HepG2 (cell line): ENCODE data around the gene WSCD1. TPM values are rescaled to one million over a fixed set of nuclear protein-coding genes. Genes with fewer than 3 reads are reported as not detected.

Source experiments
- ATAC-seq: fragments of 200-7000 bp; cut with Tn5 transposase; 3 replicates; pipeline ENCODE4 v1.9.1; 2020; ENCODE audit warnings: mild to moderate bottlenecking, moderate library complexity
- BruUV-seq: library from RNA; stranded (reverse); fragments of 400-500 nt; replicated peaks from 2 replicates; lab custom pipeline; 2021; lab: Mats Ljungman, UMichigan
- CTCF ChIA-PET: fragments of 300-600 bp; formaldehyde crosslinking; extraction: SDS; loops from one replicate; lab custom pipeline; 2021; ENCODE audit warnings: low total read pairs, inconsistent platforms, low intra/inter-chr PET ratio; lab: Yijun Ruan, JAX
- POLR2A ChIA-PET: fragments of 350-600 bp; sonication (Branson Sonifier 250); formaldehyde crosslinking; loops from one replicate; lab custom pipeline; 2020; ENCODE audit warnings: antibody characterized with exemption, inconsistent platforms; lab: Yijun Ruan, JAX
- DNase-seq: peaks from one replicate; pipeline ENCODE4 v3.0.0-alpha.2; 2015; ENCODE audit warnings: low spot score
- FAIRE-seq: peaks from 3 replicates; lab custom pipeline; 2011; peaks lifted over from hg19 to GRCh38; lab: Jason Lieb, UNC
- H2AFZ ChIP-seq: one replicate; pipeline ENCODE4 v1.6.1; 2011; ENCODE audit warnings: low read length, inconsistent platforms
- H3K27ac ChIP-seq: fragments of 300-600 bp; 3 replicates; pipeline ENCODE4 v1.8.0; 2011; ENCODE audit warnings: mixed run types, mild to moderate bottlenecking, mixed read lengths, low read length, inconsistent platforms; ENCODE audit not compliant: insufficient read depth; ENCODE audit errors: extremely low read length
- H3K27me3 ChIP-seq, 2 experiments: fragments of 200-600 bp in 1 of 2; 2 replicates in 1 of 2; 3 replicates in 1 of 2; pipeline versions ENCODE4 v1.6.0 to v1.8.0; 2011; ENCODE audit warnings: low read length in 2 of 2, mild to moderate bottlenecking in 2 of 2, moderate library complexity in 2 of 2, inconsistent platforms in 1 of 2; ENCODE audit not compliant: insufficient read depth in 2 of 2, control insufficient read depth in 1 of 2
- H3K36me3 ChIP-seq, 2 experiments: fragments of 200-600 bp in 1 of 2; replicated peaks in 1 of 2; 2 replicates in 1 of 2; 3 replicates in 1 of 2; pipeline versions ENCODE4 v1.5.1 to v1.8.0; 2011; ENCODE audit warnings: low read length in 2 of 2, inconsistent platforms in 1 of 2; ENCODE audit not compliant: insufficient read depth in 2 of 2, control insufficient read depth in 1 of 2
- H3K4me1 ChIP-seq: 2 replicates; pipeline ENCODE4 v1.5.1; 2012; ENCODE audit warnings: low read length, inconsistent platforms; ENCODE audit not compliant: insufficient read depth
- H3K4me2 ChIP-seq: 2 replicates; pipeline ENCODE4 v1.6.0; 2011; ENCODE audit warnings: low read depth, low read length, inconsistent platforms
- H3K4me3 ChIP-seq, 3 experiments: fragments of 200-600 bp in 1 of 3; sonication (generic), shearing (Covaris generic) in 1 of 3; replicated peaks in 1 of 3; 2 replicates each; pipeline ENCODE4 v1.5.1; 2011 to 2016; ENCODE audit warnings: low read length in 3 of 3, inconsistent platforms in 2 of 3, low read depth in 2 of 3, mild to moderate bottlenecking in 2 of 3, control low read depth in 1 of 3, mixed read lengths in 1 of 3; ENCODE audit not compliant: insufficient read depth in 1 of 3
- H3K79me2 ChIP-seq: one replicate; pipeline ENCODE4 v1.6.1; 2011; ENCODE audit warnings: low read length, inconsistent platforms; ENCODE audit not compliant: insufficient read depth
- H3K9ac ChIP-seq: 2 replicates; pipeline ENCODE4 v1.6.0; 2011; ENCODE audit warnings: mild to moderate bottlenecking, low read depth, low read length, inconsistent platforms; ENCODE audit not compliant: insufficient read depth
- H3K9me3 ChIP-seq: 2 replicates; pipeline ENCODE4 v1.5.1; 2012; ENCODE audit warnings: mild to moderate bottlenecking, low read length
- H4K20me1 ChIP-seq: 2 replicates; pipeline ENCODE4 v1.6.0; 2011; ENCODE audit warnings: inconsistent platforms, mild to moderate bottlenecking, low read length, moderate library complexity; ENCODE audit not compliant: insufficient read depth
- FOXC1 ChIP-seq: sonication (generic); formaldehyde crosslinking; IDR thresholded peaks from 2 replicates; pipeline ENCODE4 v1.8.0; 2022; ENCODE audit warnings: mild to moderate bottlenecking, missing genetic modification reagents, borderline replicate concordance
- HMG20A ChIP-seq: IDR thresholded peaks from 2 replicates; pipeline ENCODE4 v1.6.1; 2016; ENCODE audit warnings: borderline replicate concordance
- HOXD1 ChIP-seq: sonication (generic); formaldehyde crosslinking; IDR thresholded peaks from 2 replicates; pipeline ENCODE4 v1.5.0; 2020; ENCODE audit warnings: missing genetic modification reagents
- KDM5A ChIP-seq: fragments of 200-600 bp; sonication (generic); IDR thresholded peaks from 2 replicates; pipeline ENCODE4 v1.7.0; 2018; ENCODE audit warnings: antibody characterized with exemption, mild to moderate bottlenecking, low read length, borderline replicate concordance
- NCOA5 ChIP-seq: sonication (generic); formaldehyde crosslinking; IDR thresholded peaks from 2 replicates; pipeline ENCODE4 v1.4.0; 2020; ENCODE audit warnings: missing genetic modification reagents
- SP4 ChIP-seq: sonication (generic); formaldehyde crosslinking; IDR thresholded peaks from 2 replicates; pipeline ENCODE4 v1.8.1; 2023; ENCODE audit warnings: mild to moderate bottlenecking, missing genetic modification reagents
- TCF7L2 ChIP-seq: IDR thresholded peaks from 2 replicates; pipeline ENCODE4 v1.6.1; 2011; ENCODE audit warnings: mild to moderate bottlenecking, low read depth, low read length, moderate library complexity
- ZFP1 ChIP-seq: IDR thresholded peaks from 2 replicates; pipeline ENCODE4 v1.6.1; 2016
- WGBS: methylation state at CpG from one replicate; pipeline ENCODE4 v1.1.6; 2017; ENCODE audit warnings: low lambda C conversion rate; 5-methylcytosine and 5-hydroxymethylcytosine counted together
- in situ Hi-C: cut with HindIII; loops from 2 replicates; pipeline ENCODE4 v1.10.0; 2017; ENCODE audit warnings: low pct_unique_long_range_greater_than_20kb; ENCODE audit not compliant: extremely low pct_ligation_motif_present
- intact Hi-C: fragments of 100-400 bp; cut with micrococcal nuclease; formaldehyde crosslinking; loops from one replicate; pipeline ENCODE4 v1.10.0; 2022; ENCODE audit not compliant: unreplicated experiment
- polyA plus RNA-seq, 8 experiments: library from polyadenylated mRNA; depleted of rRNA in 3 of 8; stranded (reverse) in 7 of 8; unstranded in 1 of 8; fragments of >200 nt; fragmentation: Illumina TruSeq in 4 of 8; extraction: Trizol in 4 of 8; gene quantifications; 2 replicates each; pipeline versions ENCODE4 v1.2.1 to v1.2.3, GENCODE V29; 2011 to 2016; ENCODE audit warnings: low read depth in 4 of 8, missing spikeins in 1 of 8, mixed read lengths in 1 of 8; ENCODE audit not compliant: insufficient read depth in 1 of 8
- total RNA-seq, 5 experiments: library from RNA; depleted of rRNA; stranded (reverse); fragments of >200 nt; fragmentation: Illumina TruSeq; extraction: Trizol; gene quantifications; 2 replicates each; pipeline ENCODE4 v1.2.3, GENCODE V29; 2016; ENCODE audit warnings: low read depth in 1 of 5
- TF ChIP-seq, protein P1 (sequence below): sonication (generic); formaldehyde crosslinking; IDR thresholded peaks from 2 replicates; pipeline ENCODE4 v1.9.0; 2021; ENCODE audit warnings: missing genetic modification reagents, mild to moderate bottlenecking, borderline replicate concordance
- TF ChIP-seq, protein P2 (sequence below): sonication (generic); formaldehyde crosslinking; IDR thresholded peaks from 2 replicates; pipeline ENCODE4 v1.8.1; 2023; ENCODE audit warnings: mild to moderate bottlenecking, missing genetic modification reagents
- TF ChIP-seq, protein P3 (sequence below): sonication (generic); formaldehyde crosslinking; IDR thresholded peaks from 2 replicates; pipeline ENCODE4 v1.4.0; 2020; ENCODE audit warnings: missing genetic modification reagents
- TF ChIP-seq, protein P4 (sequence below): sonication (generic); formaldehyde crosslinking; IDR thresholded peaks from 2 replicates; pipeline ENCODE4 v1.4.0; 2020; ENCODE audit warnings: low read depth, mild to moderate bottlenecking, missing genetic modification reagents
- TF ChIP-seq, protein P5 (sequence below): sonication (generic); formaldehyde crosslinking; IDR thresholded peaks from 2 replicates; pipeline ENCODE4 v1.4.0; 2020; ENCODE audit warnings: missing genetic modification reagents

Gene WSCD1
- total and polyA plus RNA-seq, 2 of the 13 experiments (the other 11 are each of a cell fraction or from before 2014, with no cell fraction given), result 0.24 to 2.7 TPM

DNA sequence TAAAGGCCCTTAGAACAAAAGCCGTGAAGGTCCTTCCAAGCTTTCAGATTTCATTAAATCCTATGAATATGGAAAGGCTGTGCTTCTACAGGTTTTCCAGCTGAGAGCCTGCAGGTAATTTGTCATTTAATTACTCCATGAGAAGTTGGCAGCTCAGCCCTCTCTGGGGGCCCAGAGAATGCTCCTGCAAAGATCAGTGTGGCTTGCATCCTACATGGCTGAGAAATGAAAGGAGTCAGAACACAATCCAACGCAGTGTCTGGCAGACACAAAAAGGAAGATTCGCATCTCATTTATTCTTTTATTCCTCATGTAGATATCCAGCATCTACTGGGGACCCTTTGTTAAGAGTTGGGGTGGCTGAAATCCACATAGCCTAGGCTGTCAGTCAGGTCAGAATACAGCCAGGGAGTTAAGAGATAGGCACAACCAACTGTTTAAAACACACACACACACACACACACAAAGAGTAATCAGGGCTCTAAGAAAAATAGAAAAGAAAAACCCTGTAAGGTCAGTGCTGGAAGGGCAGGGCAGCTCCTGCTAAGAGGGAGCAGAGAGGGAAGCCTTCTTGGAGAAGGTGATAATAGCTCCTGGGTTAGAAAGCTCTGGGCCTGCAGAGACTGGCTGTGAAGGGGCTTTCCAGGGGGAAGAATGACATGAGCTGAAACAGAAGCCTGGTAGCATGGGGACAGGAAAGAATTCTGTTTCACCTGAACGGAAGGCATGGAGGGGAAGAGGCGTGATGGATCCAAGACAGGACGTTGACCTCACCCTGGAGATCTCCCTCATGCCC lies 46.9 kb upstream of the WSCD1 start:
- Histone ChIP-seq H3K27ac (no peak overlapping the region), H3K9me3 (no peaks in the 10 kb centered on the region), H3K4me2 (no peak overlapping the region), H3K36me3 (no peaks in the 10 kb centered on the region), H4K20me1 (no peaks in the 10 kb centered on the region), H3K4me1 (no peaks in the 10 kb centered on the region), H2AFZ (no peak overlapping the region), H3K79me2 (no peaks in the 10 kb centered on the region), H3K9ac (no peak overlapping the region), H3K4me3 (no peak overlapping the region), H3K27me3 (peaks cover 2 to 29% of the 10 kb centered on the region in 2 experiments; a peak in 3 of 5 replicates)
- WGBS, result 12% methylated on average over 6 of the region's 6 CpGs
- in situ Hi-C loops (no loop called here), intact Hi-C loops (no loop called here)
- DNase-seq (no peak), ATAC-seq (no peak), FAIRE-seq (no peak)
- no TSS peak for BruUV-seq
- CTCF ChIA-PET, result no interaction called here
- POLR2A ChIA-PET, result no interaction called here
- TF ChIP-seq, protein P1, sequence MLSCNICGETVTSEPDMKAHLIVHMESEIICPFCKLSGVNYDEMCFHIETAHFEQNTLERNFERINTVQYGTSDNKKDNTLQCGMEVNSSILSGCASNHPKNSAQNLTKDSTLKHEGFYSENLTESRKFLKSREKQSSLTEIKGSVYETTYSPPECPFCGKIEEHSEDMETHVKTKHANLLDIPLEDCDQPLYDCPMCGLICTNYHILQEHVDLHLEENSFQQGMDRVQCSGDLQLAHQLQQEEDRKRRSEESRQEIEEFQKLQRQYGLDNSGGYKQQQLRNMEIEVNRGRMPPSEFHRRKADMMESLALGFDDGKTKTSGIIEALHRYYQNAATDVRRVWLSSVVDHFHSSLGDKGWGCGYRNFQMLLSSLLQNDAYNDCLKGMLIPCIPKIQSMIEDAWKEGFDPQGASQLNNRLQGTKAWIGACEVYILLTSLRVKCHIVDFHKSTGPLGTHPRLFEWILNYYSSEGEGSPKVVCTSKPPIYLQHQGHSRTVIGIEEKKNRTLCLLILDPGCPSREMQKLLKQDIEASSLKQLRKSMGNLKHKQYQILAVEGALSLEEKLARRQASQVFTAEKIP (CRISPR knock-in tag), result no peak
- TF ChIP-seq NCOA5 (CRISPR knock-in tag) (no peak), SP4 (no peak), HOXD1 (CRISPR knock-in tag) (no peak), FOXC1 (CRISPR knock-in tag) (no peak), ZFP1 (CRISPR knock-in tag) (no peak), HMG20A (no peak), TCF7L2 (no peak), KDM5A (no peak)
- TF ChIP-seq, protein P2, sequence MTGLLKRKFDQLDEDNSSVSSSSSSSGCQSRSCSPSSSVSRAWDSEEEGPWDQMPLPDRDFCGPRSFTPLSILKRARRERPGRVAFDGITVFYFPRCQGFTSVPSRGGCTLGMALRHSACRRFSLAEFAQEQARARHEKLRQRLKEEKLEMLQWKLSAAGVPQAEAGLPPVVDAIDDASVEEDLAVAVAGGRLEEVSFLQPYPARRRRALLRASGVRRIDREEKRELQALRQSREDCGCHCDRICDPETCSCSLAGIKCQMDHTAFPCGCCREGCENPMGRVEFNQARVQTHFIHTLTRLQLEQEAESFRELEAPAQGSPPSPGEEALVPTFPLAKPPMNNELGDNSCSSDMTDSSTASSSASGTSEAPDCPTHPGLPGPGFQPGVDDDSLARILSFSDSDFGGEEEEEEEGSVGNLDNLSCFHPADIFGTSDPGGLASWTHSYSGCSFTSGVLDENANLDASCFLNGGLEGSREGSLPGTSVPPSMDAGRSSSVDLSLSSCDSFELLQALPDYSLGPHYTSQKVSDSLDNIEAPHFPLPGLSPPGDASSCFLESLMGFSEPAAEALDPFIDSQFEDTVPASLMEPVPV, result no peak
- TF ChIP-seq, protein P3, sequence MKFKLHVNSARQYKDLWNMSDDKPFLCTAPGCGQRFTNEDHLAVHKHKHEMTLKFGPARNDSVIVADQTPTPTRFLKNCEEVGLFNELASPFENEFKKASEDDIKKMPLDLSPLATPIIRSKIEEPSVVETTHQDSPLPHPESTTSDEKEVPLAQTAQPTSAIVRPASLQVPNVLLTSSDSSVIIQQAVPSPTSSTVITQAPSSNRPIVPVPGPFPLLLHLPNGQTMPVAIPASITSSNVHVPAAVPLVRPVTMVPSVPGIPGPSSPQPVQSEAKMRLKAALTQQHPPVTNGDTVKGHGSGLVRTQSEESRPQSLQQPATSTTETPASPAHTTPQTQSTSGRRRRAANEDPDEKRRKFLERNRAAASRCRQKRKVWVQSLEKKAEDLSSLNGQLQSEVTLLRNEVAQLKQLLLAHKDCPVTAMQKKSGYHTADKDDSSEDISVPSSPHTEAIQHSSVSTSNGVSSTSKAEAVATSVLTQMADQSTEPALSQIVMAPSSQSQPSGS (CRISPR knock-in tag), result no peak
- TF ChIP-seq, protein P4, sequence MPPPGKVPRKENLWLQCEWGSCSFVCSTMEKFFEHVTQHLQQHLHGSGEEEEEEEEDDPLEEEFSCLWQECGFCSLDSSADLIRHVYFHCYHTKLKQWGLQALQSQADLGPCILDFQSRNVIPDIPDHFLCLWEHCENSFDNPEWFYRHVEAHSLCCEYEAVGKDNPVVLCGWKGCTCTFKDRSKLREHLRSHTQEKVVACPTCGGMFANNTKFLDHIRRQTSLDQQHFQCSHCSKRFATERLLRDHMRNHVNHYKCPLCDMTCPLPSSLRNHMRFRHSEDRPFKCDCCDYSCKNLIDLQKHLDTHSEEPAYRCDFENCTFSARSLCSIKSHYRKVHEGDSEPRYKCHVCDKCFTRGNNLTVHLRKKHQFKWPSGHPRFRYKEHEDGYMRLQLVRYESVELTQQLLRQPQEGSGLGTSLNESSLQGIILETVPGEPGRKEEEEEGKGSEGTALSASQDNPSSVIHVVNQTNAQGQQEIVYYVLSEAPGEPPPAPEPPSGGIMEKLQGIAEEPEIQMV (CRISPR knock-in tag), result no peak
- TF ChIP-seq, protein P5, sequence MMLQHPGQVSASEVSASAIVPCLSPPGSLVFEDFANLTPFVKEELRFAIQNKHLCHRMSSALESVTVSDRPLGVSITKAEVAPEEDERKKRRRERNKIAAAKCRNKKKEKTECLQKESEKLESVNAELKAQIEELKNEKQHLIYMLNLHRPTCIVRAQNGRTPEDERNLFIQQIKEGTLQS, result no peak
